ENCODE measurements around the gene RNF31. TPM values are rescaled to one million over a fixed set of nuclear protein-coding genes. Genes with fewer than 3 reads are reported as not detected.

Gene RNF31
- total and polyA plus RNA-seq, 2 of the 13 experiments (the other 11 are each of a cell fraction or from before 2014, with no cell fraction given), result 48.2 to 86.8 TPM

GRCh38 chr14:24145690-24146452, 1.4 kb upstream of the RNF31 start (continued):
- TF ChIP-seq ZNF367 (CRISPR knock-in tag; IDR thresholded peaks at IDR 0.05; ENCODE audit: borderline replicate concordance) (no peak), ZNF609 (CRISPR knock-in tag; IDR thresholded peaks at IDR 0.05; ENCODE audit: borderline replicate concordance) (no peak), ZNF569 (CRISPR knock-in tag; IDR thresholded peaks at IDR 0.05; ENCODE audit: borderline replicate concordance) (no peak), ARID2 (CRISPR knock-in tag; IDR thresholded peaks at IDR 0.05; ENCODE audit: borderline replicate concordance) (no peak), ZBTB44 (CRISPR knock-in tag; IDR thresholded peaks at IDR 0.05) (no peak), FOXK1 (CRISPR knock-in tag; IDR thresholded peaks at IDR 0.05; ENCODE audit: borderline replicate concordance, low read depth) (no peak; the same call in 1 of the 2 replicates), ADNP (CRISPR knock-in tag; IDR thresholded peaks at IDR 0.05) (no peak), PAWR (CRISPR knock-in tag; IDR thresholded peaks at IDR 0.05; ENCODE audit: borderline replicate concordance) (peak; percentile 75; the same call in 1 of the 2 replicates), ZSCAN22 (CRISPR knock-in tag; IDR thresholded peaks at IDR 0.05) (no peak), ZNF34 (CRISPR knock-in tag; IDR thresholded peaks at IDR 0.05; ENCODE audit: borderline replicate concordance) (peak; percentile 73; the same call in 1 of the 2 replicates), ZNF691 (CRISPR knock-in tag; IDR thresholded peaks at IDR 0.05; ENCODE audit: borderline replicate concordance, low read depth) (0 out of 2 replicates have a peak, but pooled peaks have one; percentile 16)
- TF ChIP-seq, protein P1, sequence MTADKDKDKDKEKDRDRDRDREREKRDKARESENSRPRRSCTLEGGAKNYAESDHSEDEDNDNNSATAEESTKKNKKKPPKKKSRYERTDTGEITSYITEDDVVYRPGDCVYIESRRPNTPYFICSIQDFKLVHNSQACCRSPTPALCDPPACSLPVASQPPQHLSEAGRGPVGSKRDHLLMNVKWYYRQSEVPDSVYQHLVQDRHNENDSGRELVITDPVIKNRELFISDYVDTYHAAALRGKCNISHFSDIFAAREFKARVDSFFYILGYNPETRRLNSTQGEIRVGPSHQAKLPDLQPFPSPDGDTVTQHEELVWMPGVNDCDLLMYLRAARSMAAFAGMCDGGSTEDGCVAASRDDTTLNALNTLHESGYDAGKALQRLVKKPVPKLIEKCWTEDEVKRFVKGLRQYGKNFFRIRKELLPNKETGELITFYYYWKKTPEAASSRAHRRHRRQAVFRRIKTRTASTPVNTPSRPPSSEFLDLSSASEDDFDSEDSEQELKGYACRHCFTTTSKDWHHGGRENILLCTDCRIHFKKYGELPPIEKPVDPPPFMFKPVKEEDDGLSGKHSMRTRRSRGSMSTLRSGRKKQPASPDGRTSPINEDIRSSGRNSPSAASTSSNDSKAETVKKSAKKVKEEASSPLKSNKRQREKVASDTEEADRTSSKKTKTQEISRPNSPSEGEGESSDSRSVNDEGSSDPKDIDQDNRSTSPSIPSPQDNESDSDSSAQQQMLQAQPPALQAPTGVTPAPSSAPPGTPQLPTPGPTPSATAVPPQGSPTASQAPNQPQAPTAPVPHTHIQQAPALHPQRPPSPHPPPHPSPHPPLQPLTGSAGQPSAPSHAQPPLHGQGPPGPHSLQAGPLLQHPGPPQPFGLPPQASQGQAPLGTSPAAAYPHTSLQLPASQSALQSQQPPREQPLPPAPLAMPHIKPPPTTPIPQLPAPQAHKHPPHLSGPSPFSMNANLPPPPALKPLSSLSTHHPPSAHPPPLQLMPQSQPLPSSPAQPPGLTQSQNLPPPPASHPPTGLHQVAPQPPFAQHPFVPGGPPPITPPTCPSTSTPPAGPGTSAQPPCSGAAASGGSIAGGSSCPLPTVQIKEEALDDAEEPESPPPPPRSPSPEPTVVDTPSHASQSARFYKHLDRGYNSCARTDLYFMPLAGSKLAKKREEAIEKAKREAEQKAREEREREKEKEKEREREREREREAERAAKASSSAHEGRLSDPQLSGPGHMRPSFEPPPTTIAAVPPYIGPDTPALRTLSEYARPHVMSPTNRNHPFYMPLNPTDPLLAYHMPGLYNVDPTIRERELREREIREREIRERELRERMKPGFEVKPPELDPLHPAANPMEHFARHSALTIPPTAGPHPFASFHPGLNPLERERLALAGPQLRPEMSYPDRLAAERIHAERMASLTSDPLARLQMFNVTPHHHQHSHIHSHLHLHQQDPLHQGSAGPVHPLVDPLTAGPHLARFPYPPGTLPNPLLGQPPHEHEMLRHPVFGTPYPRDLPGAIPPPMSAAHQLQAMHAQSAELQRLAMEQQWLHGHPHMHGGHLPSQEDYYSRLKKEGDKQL (CRISPR knock-in tag; IDR thresholded peaks at IDR 0.05; ENCODE audit: low read depth), result no peak

Data from HepG2 (cell line).